ENCODE results near the gene USP15.
"Not testable (repeated sequence)": the region's sequence is repeated elsewhere in the genome, so short reads cannot be mapped to it uniquely, and the experiment has no call there.

The USP15 gene

DNA sequence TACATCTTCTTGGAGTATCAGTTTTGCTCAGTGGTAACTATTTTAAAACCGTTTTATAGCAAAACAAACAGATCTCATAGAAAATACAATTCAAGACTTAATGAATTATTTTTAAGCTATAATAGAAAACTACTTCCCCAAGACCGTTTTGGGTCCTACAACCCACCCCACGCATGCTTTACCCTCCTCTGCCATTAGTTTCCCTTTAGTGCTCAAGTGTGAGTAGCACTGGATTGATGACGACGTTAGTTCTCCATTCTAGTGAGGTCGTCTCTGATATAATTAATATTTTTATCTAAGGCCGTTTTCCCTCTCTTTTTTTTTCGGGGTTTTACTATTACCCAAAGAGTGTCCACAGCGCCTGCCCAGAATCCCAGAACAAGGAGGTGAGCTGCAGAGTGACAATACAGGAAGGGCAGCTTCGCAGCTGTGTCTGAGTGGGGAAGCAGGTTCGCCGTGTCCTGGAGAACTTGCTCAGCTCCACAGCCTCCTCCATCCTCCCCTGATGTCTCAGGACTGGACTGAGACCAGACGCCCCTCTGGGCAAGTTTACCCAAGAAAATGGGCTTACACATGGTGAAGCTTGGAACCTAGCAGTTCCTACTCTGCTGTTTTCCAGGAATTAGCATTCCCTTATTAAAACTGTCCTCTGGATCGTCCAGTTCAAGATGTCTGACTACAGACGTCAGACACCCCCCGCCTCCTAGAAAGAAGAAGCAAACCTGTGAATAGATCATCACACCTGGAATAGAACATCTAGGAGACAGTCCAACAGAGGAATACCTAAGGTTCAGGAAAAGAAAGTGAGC lies 174.5 kb downstream of the USP15 start:
- Histone ChIP-seq H3K4me3 (no peak overlapping the region), H3K36me3 (ENCODE audit: insufficient read depth, low read length) (no peaks in the 10 kb centered on the region), H3K27ac (no peak overlapping the region), H3K9ac (ENCODE audit: insufficient read length) (no peak overlapping the region), H3K9me3 (ENCODE audit: low read depth, low read length) (no peaks in the 10 kb centered on the region)
- no peak for DNase-seq (ENCODE audit: low read depth, low spot score)
- TF ChIP-seq EZH2 (IDR thresholded peaks at IDR 0.05) = no peak
- TF ChIP-seq POLR2AphosphoS5 (IDR thresholded peaks at IDR 0.05; ENCODE audit: borderline replicate concordance, low read depth, low read length) = no peak
- TF ChIP-seq FOXP2 (optimal IDR thresholded peaks at IDR 0.05; ENCODE audit: control extremely low read depth, extremely low read length, insufficient read depth) = no peak

DNA sequence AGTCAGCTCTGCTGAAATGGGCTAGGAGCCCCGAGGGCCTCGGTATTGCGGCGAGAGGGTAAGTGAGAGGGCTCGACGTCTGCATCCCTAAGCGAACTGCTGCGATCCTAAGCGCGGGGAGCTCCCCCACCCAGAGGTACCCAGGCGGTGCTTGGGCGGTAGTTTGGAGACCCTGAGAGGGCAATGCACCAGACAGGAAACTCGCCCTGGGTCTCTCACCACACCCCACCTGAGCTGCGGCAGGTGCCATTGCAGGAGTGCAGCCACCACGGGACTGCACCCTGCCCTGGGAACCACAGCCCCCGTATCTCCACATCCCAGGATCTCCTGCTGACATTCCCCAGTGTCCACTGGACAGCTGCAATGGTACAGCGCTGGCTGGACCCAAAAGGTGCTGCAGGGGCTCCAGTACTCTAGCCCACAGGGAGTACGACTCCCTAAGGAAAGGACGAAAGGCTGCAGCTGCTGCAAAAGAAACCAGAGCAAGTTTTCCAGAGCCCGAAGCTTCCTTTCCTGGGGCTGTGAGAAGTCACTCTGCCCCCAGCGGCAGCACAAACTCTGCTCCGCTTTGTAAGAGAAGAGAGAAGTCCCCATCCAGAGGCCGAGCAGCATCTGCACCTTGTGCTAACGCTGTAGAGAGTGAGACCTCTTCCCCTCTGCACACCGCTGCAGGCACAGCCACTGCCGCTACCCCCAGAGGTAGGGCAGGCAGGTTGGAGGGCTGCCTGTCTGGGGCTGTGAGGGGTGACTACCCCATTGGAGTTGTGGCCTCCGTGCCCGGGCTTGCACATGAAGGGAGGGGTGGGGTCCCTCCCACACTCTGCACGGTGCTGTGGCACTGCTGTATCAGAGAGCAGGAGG lies 175.3 kb downstream of the USP15 start:
- Histone ChIP-seq H3K9ac (ENCODE audit: insufficient read length) (no peak overlapping the region), H3K4me3 (no peak overlapping the region), H3K27ac (no peak overlapping the region), H3K9me3 (ENCODE audit: low read depth, low read length) (no peaks in the 10 kb centered on the region), H3K36me3 (ENCODE audit: insufficient read depth, low read length) (no peaks in the 10 kb centered on the region)
- no peak for TF ChIP-seq EZH2 (IDR thresholded peaks at IDR 0.05)
- TF ChIP-seq FOXP2 (optimal IDR thresholded peaks at IDR 0.05; ENCODE audit: control extremely low read depth, extremely low read length, insufficient read depth) = no peak
- no peak for TF ChIP-seq POLR2AphosphoS5 (IDR thresholded peaks at IDR 0.05; ENCODE audit: borderline replicate concordance, low read depth, low read length)
- DNase-seq (ENCODE audit: low read depth, low spot score) = no peak

DNA sequence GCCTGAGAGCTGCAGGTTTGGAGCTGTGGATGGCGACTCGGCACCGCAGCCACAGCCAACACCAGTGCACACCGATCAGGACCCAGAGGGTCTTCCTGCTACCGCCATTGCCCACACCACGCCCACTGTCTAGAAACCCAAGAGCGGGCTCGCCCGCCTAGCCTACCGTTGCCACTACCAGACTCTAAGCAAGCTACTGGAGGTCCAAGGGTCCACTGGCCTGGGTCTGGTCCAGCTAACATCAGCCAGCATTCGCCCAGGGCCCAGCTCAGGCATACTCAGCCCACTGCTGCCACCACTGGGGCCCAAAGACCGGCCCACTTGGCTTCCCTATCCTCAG lies 175.9 kb downstream of the USP15 start:
- Histone ChIP-seq H3K4me3 (no peak overlapping the region), H3K36me3 (ENCODE audit: insufficient read depth, low read length) (no peaks in the 10 kb centered on the region), H3K9me3 (ENCODE audit: low read depth, low read length) (no peaks in the 10 kb centered on the region), H3K27ac (no peak overlapping the region), H3K9ac (ENCODE audit: insufficient read length) (no peak overlapping the region)
- TF ChIP-seq EZH2 (IDR thresholded peaks at IDR 0.05) = no peak
- no peak for TF ChIP-seq FOXP2 (optimal IDR thresholded peaks at IDR 0.05; ENCODE audit: control extremely low read depth, extremely low read length, insufficient read depth)
- no peak for TF ChIP-seq POLR2AphosphoS5 (IDR thresholded peaks at IDR 0.05; ENCODE audit: borderline replicate concordance, low read depth, low read length)
- no peak for DNase-seq (ENCODE audit: low read depth, low spot score)

DNA sequence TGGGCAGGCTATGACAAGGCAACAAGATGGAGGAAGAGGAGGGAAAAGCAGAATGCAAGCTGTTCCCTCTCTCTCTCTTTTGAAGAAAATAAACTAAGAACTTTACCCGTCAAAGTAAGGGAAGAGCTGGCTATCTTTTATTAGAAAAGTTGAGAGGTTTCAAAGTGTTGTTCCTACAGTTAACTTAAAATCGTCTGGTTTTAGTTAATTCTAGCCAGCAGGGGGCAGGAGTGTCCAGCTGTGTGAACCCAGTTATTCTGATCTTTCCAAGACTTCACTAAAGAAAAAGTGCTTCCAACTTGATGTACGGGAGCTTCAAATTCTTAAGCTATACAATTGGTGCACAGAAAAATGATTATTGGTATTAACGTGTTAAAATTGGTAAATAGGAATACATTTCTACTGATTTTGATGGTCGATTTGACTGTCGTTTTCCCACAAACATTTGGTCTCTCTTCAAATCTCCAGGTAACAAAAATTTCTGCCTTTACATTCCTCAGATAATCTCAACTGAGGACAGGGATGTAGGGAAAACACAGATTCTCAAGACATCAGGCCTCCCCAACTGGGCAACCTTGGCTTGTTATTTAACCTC lies 178.0 kb downstream of the USP15 start:
- Histone ChIP-seq H3K9ac (ENCODE audit: insufficient read length) (no peak overlapping the region), H3K9me3 (ENCODE audit: low read depth, low read length) (0 out of 2 replicates have a peak, but pooled peaks cover 3% of the 10 kb centered on the region), H3K4me3 (no peak overlapping the region), H3K27ac (no peak overlapping the region), H3K36me3 (ENCODE audit: insufficient read depth, low read length) (no peaks in the 10 kb centered on the region)
- peak; percentile 48 for DNase-seq (ENCODE audit: low read depth, low spot score)
- TF ChIP-seq EZH2 (IDR thresholded peaks at IDR 0.05) (no peak), POLR2AphosphoS5 (IDR thresholded peaks at IDR 0.05; ENCODE audit: borderline replicate concordance, low read depth, low read length) (no peak), FOXP2 (optimal IDR thresholded peaks at IDR 0.05; ENCODE audit: control extremely low read depth, extremely low read length, insufficient read depth) (no peak)

DNA sequence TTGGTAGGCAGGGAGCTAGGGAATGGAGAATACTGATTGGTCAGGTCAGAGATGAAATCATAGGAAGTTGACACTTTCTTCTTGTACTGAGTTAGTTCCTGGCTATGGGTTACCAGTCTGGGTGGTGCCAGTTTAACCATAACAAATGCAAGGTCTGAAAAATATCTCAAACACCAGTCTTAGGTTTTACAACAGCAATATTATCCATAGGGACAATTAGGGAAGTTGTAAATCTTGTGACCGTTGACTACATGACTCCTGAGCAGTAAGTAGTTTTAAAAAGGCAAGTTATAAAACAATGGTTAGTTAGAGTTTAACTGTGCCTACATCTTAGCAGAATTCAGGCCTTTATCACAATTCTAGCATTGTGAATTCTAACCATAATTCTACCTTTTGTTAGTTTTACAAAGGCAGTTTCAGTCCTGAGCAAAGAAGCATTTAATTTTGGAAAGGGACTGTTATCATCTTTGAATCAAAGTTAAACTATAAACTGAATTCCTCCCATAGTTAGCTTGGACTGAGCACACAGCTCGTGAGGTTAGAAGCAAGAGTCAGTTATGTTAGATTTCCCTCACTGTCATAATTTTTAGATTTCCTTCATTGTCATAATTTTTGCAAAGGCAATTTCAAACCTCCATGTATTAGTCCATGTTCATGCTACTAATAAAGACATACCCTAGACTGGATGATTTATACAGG lies 186.7 kb downstream of the USP15 start:
- H3K9ac ChIP-seq (ENCODE audit: insufficient read length) = no peak overlapping the region
- TF ChIP-seq EZH2 (IDR thresholded peaks at IDR 0.05) = no peak

DNA sequence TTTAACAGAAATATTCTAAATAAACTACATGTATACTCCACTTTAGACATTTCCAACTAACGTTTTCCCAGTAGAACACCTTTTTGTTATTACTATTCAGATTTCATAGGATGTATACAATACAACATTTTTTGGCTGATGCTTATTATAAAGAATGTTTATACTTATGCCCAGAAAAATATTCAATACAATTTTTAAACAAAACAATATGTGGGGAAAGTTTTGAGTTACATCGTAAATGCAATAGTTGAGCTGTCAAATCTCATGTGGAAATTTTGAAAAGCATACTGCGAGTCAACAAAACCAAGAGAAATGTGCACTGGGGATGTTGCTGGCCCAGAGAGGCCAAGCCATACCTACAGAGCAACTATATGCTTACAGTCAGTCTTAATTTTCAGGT lies 188.2 kb downstream of the USP15 start:
- TF ChIP-seq EZH2 (IDR thresholded peaks at IDR 0.05) (no peak), POLR2AphosphoS5 (IDR thresholded peaks at IDR 0.05; ENCODE audit: borderline replicate concordance, low read depth, low read length) (no peak), FOXP2 (optimal IDR thresholded peaks at IDR 0.05; ENCODE audit: control extremely low read depth, extremely low read length, insufficient read depth) (no peak)
- Histone ChIP-seq H3K9me3 (ENCODE audit: low read depth, low read length) (no peaks in the 10 kb centered on the region), H3K9ac (ENCODE audit: insufficient read length) (no peak overlapping the region), H3K27ac (no peak overlapping the region), H3K36me3 (ENCODE audit: insufficient read depth, low read length) (no peaks in the 10 kb centered on the region), H3K4me3 (no peak overlapping the region)
- no peak for DNase-seq (ENCODE audit: low read depth, low spot score)

More for the DNA sequence above, 186.7 kb downstream of the USP15 start:
- no peak overlapping the region for H3K27ac ChIP-seq
- DNase-seq (ENCODE audit: low read depth, low spot score) = no peak
- H3K36me3 ChIP-seq (ENCODE audit: insufficient read depth, low read length) = no peaks in the 10 kb centered on the region
- 0 out of 2 replicates have a peak, but pooled peaks cover 3% of the 10 kb centered on the region for H3K9me3 ChIP-seq (ENCODE audit: low read depth, low read length)
- no peak overlapping the region for H3K4me3 ChIP-seq

DNA sequence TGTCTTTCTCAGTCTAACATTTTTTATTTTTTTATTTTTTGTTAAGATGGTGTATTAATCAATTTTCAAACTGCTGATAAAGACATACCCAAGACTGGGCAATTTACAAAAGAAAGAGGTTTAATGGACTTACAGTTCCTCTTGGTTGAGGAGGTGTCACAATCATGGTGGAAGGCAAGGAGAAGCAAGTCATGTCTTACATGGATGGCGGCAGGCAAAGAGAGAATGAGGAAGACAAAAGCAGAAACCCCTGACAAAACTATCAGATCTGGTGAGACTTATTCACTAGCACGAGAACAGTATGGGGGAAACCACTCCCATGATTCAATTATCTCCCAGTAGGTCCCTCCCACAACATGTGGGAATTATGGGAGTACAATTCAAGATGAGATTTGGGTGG lies 195.2 kb downstream of the USP15 start:
- H3K27ac ChIP-seq; H3K36me3 ChIP-seq (ENCODE audit: insufficient read depth, low read length); H3K9ac ChIP-seq (ENCODE audit: insufficient read length); H3K9me3 ChIP-seq (ENCODE audit: low read depth, low read length); DNase-seq (ENCODE audit: low read depth, low spot score); H3K4me3 ChIP-seq: not testable (repeated sequence)

DNA sequence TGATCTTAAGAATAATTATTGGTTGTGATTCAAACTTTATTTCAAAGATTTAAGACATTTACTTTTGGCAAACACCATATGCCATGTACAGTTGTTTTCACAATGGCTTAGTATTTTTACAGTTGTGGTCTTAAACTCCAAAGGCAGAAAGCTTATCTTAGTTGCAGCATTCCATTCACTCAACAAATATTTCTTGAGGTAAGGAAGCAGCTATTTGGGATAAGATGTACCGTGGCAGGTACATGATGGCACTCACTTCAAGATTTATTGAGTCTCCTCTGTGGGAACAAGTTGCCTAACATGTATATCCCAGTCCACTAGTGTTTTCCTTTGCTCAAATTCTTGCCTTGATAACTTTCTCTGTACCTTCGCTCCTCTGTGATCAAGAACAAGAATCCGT lies 198.4 kb downstream of the USP15 start:
- Histone ChIP-seq H3K36me3 (ENCODE audit: insufficient read depth, low read length) (no peaks in the 10 kb centered on the region), H3K4me3 (no peak overlapping the region), H3K9me3 (ENCODE audit: low read depth, low read length) (no peaks in the 10 kb centered on the region), H3K9ac (ENCODE audit: insufficient read length) (no peak overlapping the region), H3K27ac (no peak overlapping the region)
- no peak for DNase-seq (ENCODE audit: low read depth, low spot score)
- TF ChIP-seq EZH2 (IDR thresholded peaks at IDR 0.05) = no peak
- TF ChIP-seq POLR2AphosphoS5 (IDR thresholded peaks at IDR 0.05; ENCODE audit: borderline replicate concordance, low read depth, low read length) = no peak
- no peak for TF ChIP-seq FOXP2 (optimal IDR thresholded peaks at IDR 0.05; ENCODE audit: control extremely low read depth, extremely low read length, insufficient read depth)

All from SK-N-MC (cell line).